HG03469 (cell line): ENCODE data around the gene TMEM233.

ENCODE experiments used
- ATAC-seq: cut with Tn5 transposase; IDR thresholded peaks from one replicate; pipeline ENCODE4 v1.9.1; 2021; ENCODE audit warnings: mild to moderate bottlenecking, moderate library complexity, moderate number of reproducible peaks; ENCODE audit not compliant: unreplicated experiment

The TMEM233 gene

DNA sequence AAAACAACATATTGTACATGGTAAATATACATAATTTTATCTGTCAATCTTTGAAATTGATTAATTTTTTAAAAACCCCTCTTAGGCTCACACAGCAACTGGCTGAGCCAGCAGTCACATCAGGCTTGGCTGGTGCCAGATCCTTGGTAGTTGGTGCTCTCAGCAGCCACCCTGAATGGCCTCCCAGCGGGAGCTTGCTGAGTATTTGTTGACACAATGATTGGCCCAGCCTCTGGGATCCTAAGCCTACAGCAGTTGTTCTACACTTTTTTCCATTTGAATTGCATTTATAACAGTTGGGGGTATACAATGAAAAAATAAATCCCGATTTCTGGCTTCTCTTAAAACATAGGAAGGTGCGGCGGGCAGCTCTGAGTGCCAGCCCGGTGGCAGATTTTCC is 85.5 kb downstream of the TMEM233 start:
- ATAC-seq: no peak

DNA sequence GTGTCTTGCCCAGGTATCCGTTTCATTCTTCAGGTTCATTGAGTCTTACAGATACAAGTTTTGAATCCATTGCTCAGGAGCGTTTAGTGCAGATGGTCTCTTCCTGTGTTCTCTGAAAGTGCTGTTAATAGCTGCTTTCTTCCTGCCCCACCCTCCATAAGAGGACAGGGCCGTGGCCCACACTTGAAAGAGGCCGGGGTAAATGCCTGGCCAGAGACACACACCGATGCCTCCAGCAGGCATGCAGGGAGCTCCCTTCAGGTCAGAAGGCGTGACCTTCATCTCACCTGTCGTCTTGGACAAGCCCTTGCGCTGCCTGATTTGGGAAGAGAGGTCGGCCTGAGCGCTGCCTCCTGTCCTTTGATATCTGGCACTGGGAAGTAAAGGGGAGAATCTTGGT is 85.9 kb downstream of the TMEM233 start:
- no peak for ATAC-seq

DNA sequence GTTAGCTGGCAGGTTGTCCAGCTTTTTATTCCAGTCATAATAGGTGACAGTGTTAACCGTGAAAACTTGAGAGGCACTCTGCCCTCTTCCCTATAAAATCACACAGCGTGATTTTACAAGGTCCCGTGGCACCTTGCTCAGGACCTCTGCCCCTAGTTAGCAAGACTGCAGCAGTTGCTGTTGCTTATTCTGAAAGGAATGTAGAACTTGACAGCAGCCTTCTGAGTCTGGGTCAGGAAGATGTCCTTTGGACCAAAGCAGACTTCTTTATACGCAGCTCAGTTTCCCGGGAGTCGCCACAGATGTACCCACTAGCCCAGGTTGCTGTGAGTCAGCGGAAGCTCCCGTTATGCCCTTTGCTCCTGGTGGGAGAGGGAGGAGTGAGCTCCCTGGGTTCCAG is 87.5 kb downstream of the TMEM233 start:
- no peak for ATAC-seq

DNA sequence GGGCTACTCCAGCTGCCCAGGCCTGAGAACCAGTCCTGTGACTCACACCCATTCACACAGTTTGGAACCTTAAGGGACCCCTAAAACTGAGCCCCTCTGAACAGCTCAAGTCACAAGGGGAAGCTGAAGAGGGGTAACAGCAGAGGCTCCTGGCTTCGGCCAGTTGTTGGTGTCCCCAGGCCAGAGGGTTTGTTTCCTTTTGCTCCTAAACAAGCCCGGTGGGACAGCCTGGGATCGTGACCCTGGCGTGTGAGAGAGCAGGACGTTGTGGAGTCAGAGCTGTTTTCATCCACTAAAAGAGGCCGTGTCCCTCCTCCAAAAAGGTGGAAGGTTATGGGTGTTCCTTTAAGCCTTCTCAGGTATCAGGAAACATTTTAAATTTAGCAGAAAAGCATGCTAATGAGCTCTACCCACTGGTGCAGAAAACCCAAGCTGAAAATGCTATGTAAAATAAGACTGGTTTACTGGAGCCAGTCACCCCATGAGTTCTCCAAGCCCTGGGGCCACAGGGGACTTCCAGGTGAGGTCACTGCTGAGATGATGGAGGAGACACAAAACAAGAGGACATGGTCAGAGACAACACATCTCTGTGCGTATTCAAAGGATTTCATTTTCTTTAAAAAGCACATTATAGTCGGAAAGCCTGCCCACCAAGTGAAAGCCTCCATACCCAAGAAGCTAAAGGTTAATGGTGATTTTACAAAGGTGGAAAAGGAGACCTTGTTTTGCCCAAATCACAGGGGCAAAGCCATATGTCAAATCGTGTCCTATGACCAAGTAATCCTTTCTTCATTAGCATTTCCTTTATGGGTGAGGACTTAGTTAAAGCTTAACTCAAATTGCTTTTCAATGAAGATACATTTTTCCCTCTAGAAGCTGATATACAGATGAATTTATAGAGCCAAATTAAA is 88.4 kb downstream of the TMEM233 start:
- no peak for ATAC-seq

DNA sequence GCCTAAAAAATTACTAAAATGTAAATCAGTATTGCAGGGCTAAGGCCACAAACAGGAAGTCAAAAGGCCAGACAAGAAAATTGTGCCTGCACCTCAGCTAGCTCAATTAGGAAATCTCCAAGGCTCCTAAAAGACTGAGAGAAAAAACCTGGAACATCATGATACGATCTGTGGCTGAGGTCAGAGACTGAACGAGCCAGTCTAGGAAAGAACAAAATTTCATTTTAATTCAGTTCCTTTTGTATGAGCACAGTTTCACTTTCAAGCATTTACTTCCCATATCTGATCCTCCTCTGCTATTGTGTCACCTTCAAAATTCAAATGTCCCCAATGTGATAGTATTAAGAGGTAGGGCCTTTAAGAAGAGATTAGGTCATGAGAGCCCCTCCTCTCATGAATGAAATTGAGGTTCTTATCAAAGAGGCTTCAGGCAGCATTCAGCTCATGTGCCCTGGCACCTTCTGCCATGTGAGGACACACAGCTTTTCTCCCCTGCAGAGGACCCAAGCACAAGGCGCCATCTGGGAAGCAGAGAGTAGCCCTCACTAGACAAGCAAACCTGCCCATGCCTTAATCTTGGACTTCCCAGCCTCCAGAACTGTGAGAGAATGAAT is 89.2 kb downstream of the TMEM233 start:
- no peak for ATAC-seq

DNA sequence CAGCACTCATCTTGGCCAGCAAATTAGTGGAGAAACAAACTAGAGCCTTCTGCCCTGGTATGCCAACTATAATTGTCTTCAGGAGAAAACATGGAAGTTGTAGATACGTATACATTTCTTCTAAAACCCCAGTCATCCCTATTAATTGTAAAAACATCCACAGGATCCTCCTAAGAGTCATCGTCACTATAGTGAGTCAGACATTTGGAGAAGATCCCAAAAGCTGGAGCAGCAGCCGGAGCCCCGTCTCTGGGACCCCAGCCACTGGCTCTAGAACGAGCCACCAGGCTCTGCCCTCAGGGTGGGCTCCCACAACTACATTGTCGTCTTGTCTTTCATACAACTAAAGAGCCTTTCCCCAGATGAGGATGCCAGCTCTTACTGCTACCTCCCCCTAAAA is 89.8 kb downstream of the TMEM233 start:
- no peak for ATAC-seq

DNA sequence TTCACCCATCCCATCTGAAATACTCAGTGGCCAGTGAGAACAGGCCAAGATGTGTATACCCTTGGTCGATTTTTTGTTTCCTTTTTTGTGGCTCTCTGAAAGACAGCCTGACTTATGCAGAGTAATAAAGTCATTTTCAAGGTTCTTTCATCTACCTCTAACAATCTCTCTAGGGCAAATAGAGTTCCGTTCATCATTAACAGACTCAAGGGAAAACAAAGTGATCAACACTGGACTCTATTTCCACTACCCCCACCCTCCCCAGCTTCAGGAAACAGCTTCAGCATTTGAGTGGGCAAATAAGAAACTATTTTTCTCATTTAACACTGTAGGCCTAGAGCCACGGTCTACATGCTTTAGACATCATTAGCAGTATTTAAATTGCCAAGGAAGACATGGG is 90.2 kb downstream of the TMEM233 start:
- no peak for ATAC-seq

DNA sequence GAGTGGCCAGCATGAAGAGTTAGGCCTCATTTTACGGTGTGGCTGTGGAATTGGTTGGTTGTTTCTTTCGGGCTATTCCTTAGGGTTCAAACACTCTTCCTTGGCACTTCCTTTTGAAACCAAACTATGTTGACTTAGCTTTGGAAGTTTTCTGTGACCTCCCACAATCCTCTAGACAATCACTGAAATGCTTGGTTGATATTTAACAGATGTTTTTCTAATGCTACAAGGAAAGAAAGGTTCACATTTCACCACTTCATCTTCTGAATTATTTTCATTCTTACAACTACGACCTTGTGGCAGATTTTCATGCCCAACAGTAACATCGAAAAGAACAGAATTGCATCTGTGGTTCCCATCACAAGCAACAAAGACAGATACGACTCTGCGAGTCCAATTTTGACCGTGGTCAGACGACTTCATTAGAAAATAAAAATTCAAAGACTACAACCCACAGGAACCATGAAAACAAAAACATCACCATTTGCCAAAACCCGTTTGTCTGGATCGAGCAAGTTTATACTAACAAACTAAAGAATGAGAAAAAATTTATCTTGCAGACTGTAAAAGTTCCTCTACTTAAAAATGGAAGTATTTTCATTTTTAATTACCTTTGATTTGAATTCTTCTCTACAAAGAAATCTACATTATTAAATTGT is 91.3 kb downstream of the TMEM233 start:
- ATAC-seq: no peak

DNA sequence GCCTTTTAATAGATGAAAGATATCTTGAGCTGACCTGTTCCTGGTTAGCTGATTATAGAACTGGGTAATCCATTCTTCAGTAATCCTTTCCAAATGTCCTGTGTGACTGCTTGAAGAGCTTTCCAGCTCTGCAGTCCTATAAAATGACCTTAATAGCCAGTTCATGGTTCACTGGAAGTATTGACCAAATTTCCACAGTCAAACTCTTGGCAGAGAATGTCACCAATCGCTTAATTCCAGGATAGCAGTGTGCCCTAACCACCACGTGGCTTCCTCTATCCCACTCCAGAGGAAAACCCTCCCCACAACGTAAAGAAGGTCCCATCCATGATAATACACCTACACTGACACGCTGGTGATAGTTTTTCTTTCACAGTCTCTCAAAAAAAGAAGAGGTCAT is 91.8 kb downstream of the TMEM233 start:
- ATAC-seq: no peak

DNA sequence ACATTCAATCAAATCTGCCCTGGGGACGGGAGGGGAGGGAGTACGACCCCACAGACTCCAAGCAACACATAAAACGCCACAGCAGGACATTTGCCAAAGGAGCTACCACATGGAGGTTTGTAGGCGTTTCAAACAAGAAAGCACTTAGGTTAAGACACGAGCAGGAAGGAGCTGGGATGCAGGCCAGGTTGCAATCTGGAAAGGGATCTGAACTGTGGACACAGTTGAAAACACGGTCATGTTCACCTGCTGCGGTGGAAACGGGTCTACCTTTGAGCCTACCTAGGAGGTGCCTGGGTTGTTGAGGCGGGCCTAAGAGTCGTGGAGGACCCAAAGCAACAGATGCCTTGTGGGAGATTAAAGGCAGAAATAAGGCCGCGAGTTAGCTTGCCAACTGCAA is 92.8 kb downstream of the TMEM233 start:
- ATAC-seq: no peak

DNA sequence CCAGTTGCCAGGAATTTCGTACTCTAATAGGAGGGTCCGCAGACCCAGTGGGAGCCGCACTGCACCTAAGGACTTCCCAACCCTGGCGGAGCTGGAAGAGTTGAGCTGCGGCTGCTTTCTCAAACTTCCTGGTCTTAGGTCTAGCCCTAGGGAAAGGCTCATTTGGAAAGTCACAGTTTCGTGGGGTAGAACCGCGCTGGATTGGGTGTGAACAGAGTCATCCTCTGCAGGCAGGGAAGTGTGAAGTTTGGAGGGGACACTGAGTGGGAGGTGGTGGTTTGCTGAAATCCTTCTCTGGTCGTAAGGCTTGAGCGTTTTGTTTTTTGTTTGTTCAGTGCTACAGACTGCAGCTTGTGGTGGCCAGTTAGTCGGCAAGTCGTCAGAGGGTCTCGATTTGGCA is 93.2 kb downstream of the TMEM233 start:
- ATAC-seq: no peak

DNA sequence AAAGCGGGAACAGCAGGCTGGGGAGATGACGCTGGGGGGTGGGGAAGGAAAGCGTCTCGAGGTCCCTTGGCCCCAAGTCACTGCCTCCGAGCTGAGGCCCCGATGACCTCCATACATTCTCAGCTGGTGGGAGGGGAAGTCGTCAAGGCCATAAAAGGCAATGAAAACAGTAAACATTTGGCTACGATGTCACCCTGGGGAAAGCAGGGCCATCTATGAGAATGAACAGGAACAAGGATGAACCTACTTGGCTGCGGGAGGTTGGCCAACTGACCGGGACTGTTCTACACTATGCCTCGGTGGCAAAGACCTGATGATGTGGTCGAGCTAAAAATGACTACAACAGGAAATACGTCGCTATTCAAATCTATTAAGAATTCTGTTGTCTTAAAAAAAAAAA is 93.8 kb downstream of the TMEM233 start:
- no peak for ATAC-seq

DNA sequence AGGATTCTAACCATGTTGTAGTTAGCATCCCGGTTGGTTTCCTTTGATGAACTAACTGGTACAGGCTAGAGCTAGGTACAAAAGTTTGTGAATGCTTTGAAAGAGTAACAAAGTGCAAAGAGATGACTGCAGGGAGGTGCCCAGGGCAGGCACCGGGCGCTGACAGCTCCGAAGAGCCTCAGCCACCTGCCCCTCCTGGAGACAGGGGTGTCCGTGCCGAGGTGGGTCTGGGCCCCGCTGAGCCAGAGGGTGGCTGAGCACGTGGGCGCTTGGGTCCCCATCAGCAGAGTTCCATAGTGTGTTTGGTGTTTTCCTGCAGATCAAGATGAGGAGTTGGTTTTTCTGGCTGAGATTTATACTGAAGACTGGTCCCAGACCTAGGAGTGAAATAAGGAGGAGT is 94.3 kb downstream of the TMEM233 start:
- no peak for ATAC-seq

DNA sequence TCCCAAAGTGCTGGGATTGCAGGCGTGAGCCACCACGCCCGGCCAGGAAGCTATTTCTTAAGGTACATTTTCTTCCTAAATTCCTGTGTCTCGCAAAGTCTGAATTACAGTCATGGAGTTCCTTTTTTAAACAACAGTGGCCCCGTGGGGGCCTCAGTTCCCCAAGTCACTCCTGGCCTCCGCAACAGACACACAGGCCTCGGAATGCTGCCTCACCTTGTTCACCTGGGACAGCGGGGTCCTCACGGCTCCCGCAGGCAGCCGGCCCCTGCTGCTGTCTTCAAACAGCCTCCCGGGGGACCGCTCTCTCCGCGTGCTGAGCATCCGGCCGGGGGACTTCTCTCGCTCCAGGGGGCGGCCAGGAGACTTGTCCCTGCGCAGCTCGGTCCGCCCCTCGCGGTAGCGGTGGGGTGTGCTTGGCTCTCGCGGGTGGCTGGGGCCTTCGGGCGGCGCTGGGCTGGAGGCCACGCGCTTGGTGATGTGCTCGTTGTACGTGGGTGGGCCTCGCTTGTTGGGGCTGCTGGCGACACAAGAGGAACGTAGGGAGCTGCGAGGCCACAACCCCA is 96.4 kb downstream of the TMEM233 start:
- no peak for ATAC-seq

DNA sequence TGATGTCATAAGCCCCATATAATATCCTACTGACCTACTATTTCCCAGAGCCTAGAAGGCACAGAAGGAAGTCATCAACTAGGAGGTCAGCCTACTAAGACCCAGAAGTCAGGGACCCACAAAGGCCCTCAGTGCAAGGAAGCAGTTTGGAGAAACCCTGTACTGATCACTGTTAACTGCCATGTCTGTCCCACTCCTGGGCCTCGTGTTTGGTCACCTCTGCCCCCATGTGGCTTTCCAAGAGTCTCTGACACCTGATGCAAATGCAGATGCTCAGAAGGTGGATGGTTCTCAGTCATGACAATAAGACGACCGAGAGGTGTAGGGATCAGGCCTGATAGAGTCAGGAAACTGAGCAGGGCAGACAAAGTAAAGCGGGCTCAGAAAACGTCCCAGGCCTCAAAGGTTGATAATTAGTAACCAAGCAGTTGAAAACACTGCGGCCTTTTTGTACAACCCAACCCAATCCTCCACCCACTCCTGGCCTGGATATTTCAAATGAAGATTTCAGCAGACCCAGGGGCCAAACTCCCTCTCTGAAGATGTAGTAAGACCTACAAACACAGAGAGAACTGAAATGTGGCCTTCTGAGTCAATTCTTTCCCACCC is 97.7 kb downstream of the TMEM233 start:
- ATAC-seq: no peak

DNA sequence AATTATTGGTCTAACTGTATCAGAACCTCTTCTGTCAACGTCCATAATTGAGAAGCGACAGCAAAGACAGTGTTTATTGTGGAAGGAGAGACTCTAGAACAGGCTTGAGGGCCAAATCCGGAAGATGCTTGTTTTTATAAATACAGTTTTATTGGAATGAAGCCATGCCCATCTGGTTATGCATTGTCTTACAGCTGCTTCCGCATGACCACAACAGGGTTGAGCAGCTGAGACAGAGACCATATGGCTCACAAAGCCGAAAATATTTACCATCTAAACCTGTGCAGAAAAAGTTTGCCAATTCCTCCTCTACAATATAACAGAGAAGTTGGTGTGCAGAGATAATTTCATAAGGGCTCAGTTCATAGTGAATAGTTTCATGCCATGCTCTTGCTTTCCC is 98.8 kb downstream of the TMEM233 start:
- no peak for ATAC-seq
